Dendritic cell treated with granulocyte-macrophage colony-stimulating factor and Interleukin-4, amounts not matched to agents 40 ng/mL and 50 ng/mL, for 4 days (primary cell): ENCODE data around the gene TRIM8.

ENCODE experiments used
- H3K27ac Mint-ChIP-seq: one replicate; pipeline ENCODE4 v1.8.0; 2022; ENCODE audit warnings: mild to moderate bottlenecking, mixed read lengths
- H3K27me3 Mint-ChIP-seq: one replicate; pipeline ENCODE4 v1.8.0; 2022; ENCODE audit warnings: mild to moderate bottlenecking, mixed read lengths
- H3K36me3 Mint-ChIP-seq: one replicate; pipeline ENCODE4 v1.8.0; 2022; ENCODE audit warnings: low read depth, mixed read lengths
- H3K4me1 Mint-ChIP-seq: one replicate; pipeline ENCODE4 v1.8.0; 2022; ENCODE audit warnings: low read depth, mixed read lengths
- H3K4me3 Mint-ChIP-seq: one replicate; pipeline ENCODE4 v1.8.0; 2022; ENCODE audit warnings: mild to moderate bottlenecking, moderate library complexity, mixed read lengths
- H3K9me3 Mint-ChIP-seq: one replicate; pipeline ENCODE4 v1.8.0; 2022; ENCODE audit warnings: mixed read lengths
- intact Hi-C: fragments of 100-400 bp; cut with micrococcal nuclease; formaldehyde crosslinking; loops from one replicate; pipeline ENCODE4 v1.15.0; 2022

Gene TRIM8

DNA sequence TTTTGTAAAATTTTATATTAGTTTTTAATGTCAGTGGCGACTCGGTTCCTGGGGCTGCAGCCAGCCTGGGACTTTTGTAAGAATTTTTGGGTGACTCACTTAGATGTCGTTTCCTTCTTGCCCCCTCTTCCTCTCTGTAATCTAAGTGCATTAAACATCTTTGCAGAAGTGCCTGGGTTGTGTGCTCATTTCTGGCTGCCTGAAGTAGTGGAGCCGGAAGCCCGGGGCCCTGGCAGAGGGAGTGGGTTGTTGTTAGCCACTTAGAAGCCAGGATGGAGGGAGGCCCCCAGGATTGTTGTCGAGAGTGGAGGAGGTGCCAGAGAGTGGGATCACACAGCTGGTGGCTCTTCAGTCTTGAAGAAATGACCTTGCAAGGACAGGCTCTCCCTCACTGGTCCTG is 11.0 kb upstream of the TRIM8 start:
- H3K4me1 Mint-ChIP-seq: peaks cover 65% of the 10 kb centered on the region
- H3K27me3 Mint-ChIP-seq: no peaks in the 10 kb centered on the region
- intact Hi-C loops: no loop called here
- peaks cover 40% of the 10 kb centered on the region for H3K36me3 Mint-ChIP-seq
- peak overlapping the region; percentile 11 for H3K4me3 Mint-ChIP-seq
- no peaks in the 10 kb centered on the region for H3K9me3 Mint-ChIP-seq
- peak overlapping the region; percentile 78 for H3K27ac Mint-ChIP-seq

DNA sequence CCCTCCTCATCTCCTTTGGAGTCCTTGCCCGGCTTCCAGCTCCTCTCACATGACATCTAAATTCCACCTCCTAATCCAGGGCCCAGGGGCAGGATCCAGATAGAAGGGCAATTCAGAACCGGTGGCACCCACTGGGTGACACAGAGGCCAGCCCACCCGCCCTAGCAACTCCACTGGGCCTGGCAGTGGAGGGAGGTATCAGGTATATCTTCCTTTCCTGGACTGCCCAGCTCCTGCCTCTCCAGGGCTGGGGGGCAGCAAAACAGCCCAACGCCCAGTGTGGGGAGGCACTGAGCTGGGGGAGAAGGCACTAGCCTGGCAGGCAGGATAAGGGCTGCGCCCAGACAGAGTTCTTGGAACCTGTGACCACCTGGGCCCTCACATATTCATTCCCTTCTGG is 10.4 kb upstream of the TRIM8 start:
- H3K27me3 Mint-ChIP-seq: peaks cover 1% of the 10 kb centered on the region
- peak overlapping the region; percentile 78 for H3K27ac Mint-ChIP-seq
- peaks cover 65% of the 10 kb centered on the region for H3K4me1 Mint-ChIP-seq
- H3K36me3 Mint-ChIP-seq: peaks cover 35% of the 10 kb centered on the region
- intact Hi-C loops: no loop called here
- H3K9me3 Mint-ChIP-seq: no peaks in the 10 kb centered on the region
- no peak overlapping the region for H3K4me3 Mint-ChIP-seq

- H3K27ac Mint-ChIP-seq: no peak overlapping the region
- no peak overlapping the region for H3K4me3 Mint-ChIP-seq
- H3K36me3 Mint-ChIP-seq: peaks cover 26% of the 10 kb centered on the region
- H3K9me3 Mint-ChIP-seq: no peaks in the 10 kb centered on the region
- intact Hi-C loops: no loop called here
- H3K27me3 Mint-ChIP-seq: peaks cover 1% of the 10 kb centered on the region
- H3K4me1 Mint-ChIP-seq: peaks cover 68% of the 10 kb centered on the region
Measured at GRCh38 chr10:102634686-102635085, 9.6 kb upstream of the TRIM8 start.

DNA sequence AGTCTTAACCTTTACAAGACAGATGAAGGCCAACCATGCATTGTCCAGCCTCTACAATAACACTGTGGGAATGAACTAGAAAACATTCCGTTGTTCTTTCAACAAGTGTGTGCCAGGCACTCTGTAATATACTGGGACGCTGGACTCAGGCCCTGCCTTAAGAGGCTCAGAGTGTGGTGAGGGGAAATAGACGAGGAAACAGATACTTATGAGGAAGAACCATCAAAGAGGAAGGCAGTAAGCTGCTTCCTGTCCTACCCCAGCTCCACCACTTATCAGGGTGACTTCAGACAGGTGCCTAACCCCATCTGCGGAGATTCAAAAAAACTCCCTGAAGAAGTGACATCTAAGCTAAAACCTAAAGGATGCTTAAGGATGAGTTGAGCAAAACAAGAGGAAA is 8.9 kb upstream of the TRIM8 start:
- Mint-ChIP-seq H3K4me3 (no peak overlapping the region), H3K9me3 (no peaks in the 10 kb centered on the region), H3K36me3 (peaks cover 19% of the 10 kb centered on the region), H3K4me1 (peaks cover 64% of the 10 kb centered on the region), H3K27me3 (peaks cover 1% of the 10 kb centered on the region), H3K27ac (peak overlapping the region; percentile 53)
- intact Hi-C loops: no loop called here

- Mint-ChIP-seq H3K9me3 (no peaks in the 10 kb centered on the region), H3K27me3 (peaks cover 1% of the 10 kb centered on the region), H3K4me1 (peaks cover 33% of the 10 kb centered on the region), H3K4me3 (no peak overlapping the region), H3K27ac (no peak overlapping the region), H3K36me3 (peaks cover 10% of the 10 kb centered on the region)
- intact Hi-C loops: no loop called here
Measured at GRCh38 chr10:102639537-102639936, 4.7 kb upstream of the TRIM8 start.

- Mint-ChIP-seq H3K36me3 (peaks cover 29% of the 10 kb centered on the region), H3K27me3 (peaks cover 1% of the 10 kb centered on the region), H3K9me3 (no peaks in the 10 kb centered on the region), H3K27ac (peak overlapping the region; percentile 99), H3K4me1 (peaks cover 25% of the 10 kb centered on the region), H3K4me3 (no peak overlapping the region)
- intact Hi-C loops: no loop called here
Measured at GRCh38 chr10:102641402-102641801, 2.9 kb upstream of the TRIM8 start.

DNA sequence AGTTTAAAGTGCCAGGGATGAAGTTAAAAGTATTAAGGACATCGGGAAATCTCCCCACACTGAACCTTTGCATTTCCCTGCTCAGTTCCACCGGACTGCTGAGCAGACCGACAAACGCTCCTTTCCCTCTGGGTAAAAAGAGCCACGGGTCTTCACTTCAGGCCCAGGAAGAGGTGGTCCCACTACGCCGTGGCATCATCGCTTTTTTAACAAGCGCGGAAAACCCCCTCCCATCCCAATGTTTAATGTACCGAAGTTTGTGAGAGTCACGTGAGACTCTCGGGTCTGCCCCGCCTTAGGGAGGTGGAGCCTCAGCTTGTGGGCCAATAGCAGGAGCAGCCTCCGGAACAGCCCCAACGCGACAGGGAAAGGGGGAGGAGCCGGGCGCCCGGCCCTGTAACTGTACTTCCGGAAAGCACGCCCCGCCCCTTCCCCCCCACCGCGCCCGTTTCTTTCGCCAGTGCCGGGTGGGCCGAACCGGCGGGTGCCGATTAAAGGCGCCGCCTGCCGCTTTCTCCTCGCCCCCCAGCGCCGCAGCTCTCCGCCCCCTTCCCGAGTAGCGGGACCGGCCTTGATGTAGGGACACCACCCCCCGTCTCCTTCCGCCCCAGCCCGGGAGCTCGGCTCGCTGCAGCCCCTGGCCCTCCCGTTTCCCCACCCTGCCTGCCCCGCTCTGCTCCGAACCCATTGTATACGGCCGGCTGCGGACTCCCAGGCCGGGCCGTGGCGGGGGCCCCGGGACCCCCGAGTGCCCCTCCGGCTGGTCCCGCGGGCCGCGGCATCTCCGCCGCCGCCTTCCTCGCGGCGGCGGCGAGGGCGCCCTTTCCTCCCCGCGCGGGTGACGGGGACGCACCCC is 2.2 kb upstream of the TRIM8 start:
- Mint-ChIP-seq H3K4me1 (peaks cover 27% of the 10 kb centered on the region), H3K27ac (peak overlapping the region; percentile 99), H3K9me3 (no peaks in the 10 kb centered on the region), H3K4me3 (peak overlapping the region; percentile 91), H3K27me3 (peaks cover 1% of the 10 kb centered on the region), H3K36me3 (peaks cover 36% of the 10 kb centered on the region)
- intact Hi-C loops: loop anchor here (2.0 kb wide), 1 partner anchor 139 kb away; the partner anchor contains the start of genes ACTR1A and SUFU

DNA sequence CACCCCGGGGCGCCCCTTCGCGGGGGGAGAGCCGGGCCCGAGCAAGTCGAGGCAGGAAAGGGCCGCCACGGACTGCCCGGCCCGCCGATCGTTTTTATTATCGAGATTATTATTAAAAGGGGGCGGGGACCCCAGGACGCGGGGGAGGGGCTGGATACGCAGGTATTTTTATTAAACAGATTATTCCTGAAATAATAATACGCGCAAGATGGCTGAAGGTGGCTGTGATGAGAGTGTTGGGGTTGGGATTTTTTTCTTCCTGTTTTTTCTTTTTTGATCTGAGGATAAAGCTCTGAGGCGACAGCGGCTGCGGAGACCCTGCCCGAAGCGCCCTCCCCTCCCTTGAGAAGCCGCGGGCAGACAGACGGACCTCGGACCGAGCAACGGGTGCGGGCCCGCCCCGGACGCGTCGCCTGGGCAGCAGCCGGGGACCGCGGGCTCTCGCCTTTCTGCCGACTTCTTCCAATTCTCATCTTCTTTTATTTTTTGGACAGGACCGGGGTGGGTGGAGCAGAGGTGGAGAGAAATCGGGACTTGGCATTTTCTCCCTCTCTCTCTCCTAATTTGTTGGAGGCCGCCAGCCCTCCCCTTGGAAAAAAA is 1.4 kb upstream of the TRIM8 start:
- H3K27me3 Mint-ChIP-seq: peaks cover 1% of the 10 kb centered on the region
- H3K4me1 Mint-ChIP-seq: peaks cover 34% of the 10 kb centered on the region
- peaks cover 43% of the 10 kb centered on the region for H3K36me3 Mint-ChIP-seq
- peak overlapping the region; percentile 91 for H3K4me3 Mint-ChIP-seq
- H3K27ac Mint-ChIP-seq: peak overlapping the region; percentile 99
- H3K9me3 Mint-ChIP-seq: no peaks in the 10 kb centered on the region
- intact Hi-C loops: loop anchor here (2.0 kb wide), 1 partner anchor 140 kb away; the partner anchor contains the start of genes ACTR1A and SUFU

- H3K27ac Mint-ChIP-seq: peak overlapping the region; percentile 99
- peaks cover 41% of the 10 kb centered on the region for H3K4me1 Mint-ChIP-seq
- H3K9me3 Mint-ChIP-seq: no peaks in the 10 kb centered on the region
- peaks cover 50% of the 10 kb centered on the region for H3K36me3 Mint-ChIP-seq
- intact Hi-C loops: loop anchor here (2.0 kb wide), 1 partner anchor 141 kb away; the partner anchor contains the start of genes ACTR1A and SUFU
- peak overlapping the region; percentile 91 for H3K4me3 Mint-ChIP-seq
- H3K27me3 Mint-ChIP-seq: peaks cover 1% of the 10 kb centered on the region
Measured at GRCh38 chr10:102643336-102644065, 778 bp upstream of the TRIM8 start.

DNA sequence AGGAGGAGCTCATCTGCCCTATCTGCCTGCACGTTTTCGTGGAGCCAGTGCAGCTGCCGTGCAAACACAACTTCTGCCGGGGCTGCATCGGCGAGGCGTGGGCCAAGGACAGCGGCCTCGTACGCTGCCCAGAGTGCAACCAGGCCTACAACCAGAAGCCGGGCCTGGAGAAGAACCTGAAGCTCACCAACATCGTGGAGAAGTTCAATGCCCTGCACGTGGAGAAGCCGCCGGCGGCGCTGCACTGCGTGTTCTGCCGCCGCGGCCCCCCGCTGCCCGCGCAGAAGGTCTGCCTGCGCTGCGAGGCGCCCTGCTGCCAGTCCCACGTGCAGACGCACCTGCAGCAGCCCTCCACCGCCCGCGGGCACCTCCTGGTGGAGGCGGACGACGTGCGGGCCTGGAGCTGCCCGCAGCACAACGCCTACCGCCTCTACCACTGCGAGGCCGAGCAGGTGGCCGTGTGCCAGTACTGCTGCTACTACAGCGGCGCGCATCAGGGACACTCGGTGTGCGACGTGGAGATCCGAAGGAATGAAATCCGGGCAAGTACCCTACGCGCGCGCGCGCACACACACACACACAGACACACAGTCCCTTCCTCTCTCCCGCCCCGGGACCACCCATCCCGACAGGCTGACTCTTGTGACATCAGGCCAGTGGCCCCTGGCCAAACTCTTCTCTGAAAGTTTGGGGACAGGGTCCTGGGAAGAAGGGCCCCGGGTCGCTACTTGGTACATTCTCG is 538 bp downstream of the TRIM8 start:
- Mint-ChIP-seq H3K4me3 (peak overlapping the region; percentile 93), H3K4me1 (peaks cover 50% of the 10 kb centered on the region), H3K27me3 (no peaks in the 10 kb centered on the region), H3K27ac (peak overlapping the region; percentile 99), H3K36me3 (peaks cover 63% of the 10 kb centered on the region), H3K9me3 (no peaks in the 10 kb centered on the region)
- intact Hi-C loops: loop anchor here (1.0 kb wide), 1 partner anchor 68 kb away; no protein-coding TSS in a partner anchor

GRCh38 chr10:102645388-102645740 is 1.1 kb downstream of the TRIM8 start:
- Mint-ChIP-seq H3K27ac (peak overlapping the region; percentile 99), H3K4me1 (peaks cover 56% of the 10 kb centered on the region), H3K9me3 (no peaks in the 10 kb centered on the region), H3K4me3 (peak overlapping the region; percentile 93), H3K27me3 (no peaks in the 10 kb centered on the region), H3K36me3 (peaks cover 68% of the 10 kb centered on the region)
- intact Hi-C loops: loop anchor here (1.0 kb wide), 1 partner anchor 68 kb away; no protein-coding TSS in a partner anchor

- Mint-ChIP-seq H3K9me3 (no peaks in the 10 kb centered on the region), H3K4me1 (peaks cover 62% of the 10 kb centered on the region), H3K27ac (peak overlapping the region; percentile 99), H3K36me3 (peaks cover 74% of the 10 kb centered on the region), H3K27me3 (no peaks in the 10 kb centered on the region), H3K4me3 (peak overlapping the region; percentile 93)
- intact Hi-C loops: loop anchor here (1.0 kb wide), 2 partner anchors 28 to 67 kb away; no protein-coding TSS in a partner anchor
Measured at GRCh38 chr10:102645741-102646609, 1.7 kb downstream of the TRIM8 start.
